Gastrocnemius medialis (tissue), 4 donors: Measurements from ENCODE around the gene CLIP4.

ENCODE experiments used
- POLR2A ChIP-seq, 2 donors: fragments of 450-650 bp; IDR thresholded peaks; one replicate each; pipeline ENCODE4 v1.6.1; 2017; ENCODE audit warnings: antibody characterized with exemption in 2 of 2, mild to moderate bottlenecking in 2 of 2, moderate library complexity in 2 of 2
- TF ChIP-seq, protein P1 (sequence below), 5 experiments: fragments of 450-650 bp in 3 of 5; fragments of 200-600 bp in 2 of 5; sonication (generic) in 2 of 5; IDR thresholded peaks in 4 of 5; conservative IDR thresholded peaks in 1 of 5; 1 replicate in 4 of 5; 2 replicates in 1 of 5; pipeline ENCODE4 v1.5.1; 2016 to 2019; ENCODE audit warnings: antibody characterized with exemption in 5 of 5, mild to moderate bottlenecking in 3 of 5, moderate library complexity in 3 of 5

DNA sequence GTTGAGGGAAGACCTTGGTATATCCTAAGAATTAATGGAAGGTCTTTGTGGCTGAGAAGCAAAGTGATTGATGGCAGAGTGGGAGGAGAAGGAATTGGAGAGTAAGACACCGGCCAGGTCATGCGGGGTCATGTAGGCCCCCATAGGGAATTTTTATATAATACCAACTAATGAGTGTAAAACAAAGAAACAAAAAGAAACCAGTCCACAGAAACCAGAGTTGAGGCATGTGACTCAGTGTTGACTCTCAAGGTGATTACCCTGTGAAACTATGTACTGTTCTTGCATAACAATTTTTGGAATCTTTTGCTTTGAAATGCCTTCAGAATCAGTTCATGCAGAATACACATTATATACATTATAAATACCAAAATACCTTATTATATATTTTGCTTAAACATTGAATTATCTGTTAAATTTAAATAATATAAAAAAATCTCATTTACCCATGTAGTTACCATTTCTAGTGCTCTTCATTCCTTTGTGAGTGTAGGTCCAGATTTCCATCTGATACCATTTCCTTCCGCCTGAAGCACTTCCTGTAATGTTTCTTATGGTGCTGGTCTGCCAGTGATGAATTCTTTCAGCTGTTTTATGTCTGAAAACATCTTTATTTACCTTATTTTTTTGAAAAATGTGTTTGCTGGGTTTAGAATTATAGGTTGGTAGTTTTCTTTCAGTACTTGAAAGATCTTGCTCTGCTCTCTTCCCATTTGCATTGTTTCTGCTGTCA lies 8.6 kb downstream of the CLIP4 start:
- TF ChIP-seq, protein P1, sequence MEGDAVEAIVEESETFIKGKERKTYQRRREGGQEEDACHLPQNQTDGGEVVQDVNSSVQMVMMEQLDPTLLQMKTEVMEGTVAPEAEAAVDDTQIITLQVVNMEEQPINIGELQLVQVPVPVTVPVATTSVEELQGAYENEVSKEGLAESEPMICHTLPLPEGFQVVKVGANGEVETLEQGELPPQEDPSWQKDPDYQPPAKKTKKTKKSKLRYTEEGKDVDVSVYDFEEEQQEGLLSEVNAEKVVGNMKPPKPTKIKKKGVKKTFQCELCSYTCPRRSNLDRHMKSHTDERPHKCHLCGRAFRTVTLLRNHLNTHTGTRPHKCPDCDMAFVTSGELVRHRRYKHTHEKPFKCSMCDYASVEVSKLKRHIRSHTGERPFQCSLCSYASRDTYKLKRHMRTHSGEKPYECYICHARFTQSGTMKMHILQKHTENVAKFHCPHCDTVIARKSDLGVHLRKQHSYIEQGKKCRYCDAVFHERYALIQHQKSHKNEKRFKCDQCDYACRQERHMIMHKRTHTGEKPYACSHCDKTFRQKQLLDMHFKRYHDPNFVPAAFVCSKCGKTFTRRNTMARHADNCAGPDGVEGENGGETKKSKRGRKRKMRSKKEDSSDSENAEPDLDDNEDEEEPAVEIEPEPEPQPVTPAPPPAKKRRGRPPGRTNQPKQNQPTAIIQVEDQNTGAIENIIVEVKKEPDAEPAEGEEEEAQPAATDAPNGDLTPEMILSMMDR (IDR thresholded peaks at IDR 0.05 in 4 of 5, conservative IDR thresholded peaks at IDR 0.05 in 1 of 5), result no peak
- TF ChIP-seq POLR2A (IDR thresholded peaks at IDR 0.05), result no peak
